ENCODE measurements around the gene FGR. TPM values are rescaled to one million over a fixed set of nuclear protein-coding genes. Genes with fewer than 3 reads are reported as not detected.
A peak's percentile ranks its signal among the peaks of the same experiment; 100 is the strongest.

The FGR gene
- total and polyA plus RNA-seq, 4 donors: 4.0 to 8.5 (median 5.4) TPM

DNA sequence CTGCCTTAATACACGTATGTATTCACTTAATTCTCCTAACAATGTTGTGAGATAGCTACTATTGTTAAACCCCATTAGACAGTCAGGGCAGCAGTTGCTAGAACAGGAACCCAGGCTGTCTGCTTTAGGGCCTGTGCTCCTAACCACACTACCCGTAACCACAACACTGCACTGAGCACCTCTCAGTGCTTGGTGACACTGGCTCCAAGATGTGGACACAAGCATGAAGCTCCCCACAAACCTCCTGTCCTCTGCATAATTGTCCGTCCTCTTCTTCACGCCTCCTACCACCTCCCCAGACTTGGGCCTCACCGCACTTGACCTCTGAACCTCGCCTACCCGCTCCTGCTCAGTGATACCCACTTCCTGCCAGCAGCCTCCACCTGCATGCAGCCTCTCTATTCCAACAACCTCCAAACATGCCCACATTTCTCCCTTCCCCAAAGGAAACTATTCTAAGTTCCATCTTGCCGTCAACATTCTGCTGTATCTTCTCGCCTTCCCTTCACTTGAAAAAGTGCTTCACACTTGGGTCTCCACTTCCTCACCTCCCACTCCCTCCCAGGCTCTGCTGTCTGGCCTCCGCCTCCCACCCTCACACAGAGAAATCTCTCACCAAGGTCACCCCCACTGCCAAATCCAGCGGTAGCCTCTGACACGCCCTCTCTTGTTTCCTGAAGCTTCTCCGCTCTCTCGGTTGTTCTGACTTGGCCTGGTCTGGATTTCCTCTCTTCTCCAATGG, 16.5 kb downstream of the FGR start:
- peaks cover 3% of the 10 kb centered on the region for H3K27me3 ChIP-seq (ENCODE audit: control insufficient read depth, insufficient read depth, low read length)
- WGBS (ENCODE audit: insufficient coverage): 78% methylated on average over 13 of the region's 14 CpGs
- H3K36me3 ChIP-seq (ENCODE audit: control insufficient read depth, insufficient read depth, low read length): peaks cover 3% of the 10 kb centered on the region
- H3K27ac ChIP-seq (ENCODE audit: low read depth, low read length): no peak overlapping the region
- no peak for DNase-seq (ENCODE audit: low read depth in 4 of 6, low spot score in 6 of 6)
- no peaks in the 10 kb centered on the region for H3K9me3 ChIP-seq (ENCODE audit: control insufficient read depth, insufficient read depth, low read length)
- peaks cover 14% of the 10 kb centered on the region for H3K4me1 ChIP-seq (ENCODE audit: control insufficient read depth, insufficient read depth, low read length)
- H3K4me3 ChIP-seq (ENCODE audit: low read depth, low read length): no peak overlapping the region

DNA sequence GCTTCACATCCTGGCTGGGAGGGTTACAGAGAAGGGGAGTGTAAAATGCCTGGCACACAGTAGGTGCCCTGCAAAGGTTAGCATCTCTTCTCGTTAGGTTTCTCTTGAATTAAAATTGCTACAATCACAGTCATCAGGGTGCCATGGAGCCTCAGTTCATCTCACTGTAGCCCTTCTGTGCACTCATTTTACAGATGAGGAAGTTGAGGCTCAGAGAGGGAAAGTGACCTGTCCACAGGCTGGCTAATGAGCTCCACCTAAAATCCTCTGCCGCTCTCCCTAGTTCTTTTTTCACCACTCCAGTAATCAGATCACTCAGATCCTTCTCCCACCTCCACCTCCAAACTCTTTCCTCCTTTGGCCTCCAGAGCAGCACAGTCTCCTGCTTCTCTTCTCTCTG, 17.6 kb downstream of the FGR start:
- Histone ChIP-seq H3K4me1 (ENCODE audit: control insufficient read depth, insufficient read depth, low read length) (peaks cover 14% of the 10 kb centered on the region), H3K36me3 (ENCODE audit: control insufficient read depth, insufficient read depth, low read length) (peaks cover 3% of the 10 kb centered on the region), H3K9me3 (ENCODE audit: control insufficient read depth, insufficient read depth, low read length) (no peaks in the 10 kb centered on the region), H3K27me3 (ENCODE audit: control insufficient read depth, insufficient read depth, low read length) (peaks cover 3% of the 10 kb centered on the region), H3K27ac (ENCODE audit: low read depth, low read length) (no peak overlapping the region), H3K4me3 (ENCODE audit: low read depth, low read length) (no peak overlapping the region)
- WGBS (ENCODE audit: insufficient coverage): 94% methylated on average over 1 of the region's 2 CpGs
- no peak for DNase-seq (ENCODE audit: low read depth in 4 of 6, low spot score in 6 of 6)

DNA sequence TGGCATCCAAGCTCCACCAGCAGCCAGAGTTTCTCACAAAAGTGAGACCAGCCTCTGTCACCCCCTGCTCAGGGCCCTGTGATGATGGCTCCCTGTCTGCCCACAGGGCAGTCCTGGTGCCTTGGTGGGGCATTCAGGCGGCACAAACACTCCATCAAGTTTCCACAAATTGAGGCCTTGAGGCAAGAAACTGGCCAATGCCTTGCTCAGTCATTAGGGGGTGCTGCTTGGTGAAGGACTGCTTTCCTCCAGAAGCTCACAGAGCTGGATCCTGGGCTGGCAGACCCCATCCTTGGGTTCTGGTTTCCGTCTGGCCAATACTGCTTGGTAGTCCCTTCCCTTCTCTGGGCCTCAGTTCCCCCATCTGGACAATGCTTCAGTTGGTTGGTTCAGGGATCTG, 18.5 kb downstream of the FGR start:
- WGBS (ENCODE audit: insufficient coverage): 82% methylated on average over 1 of the region's 2 CpGs

GRCh38 chr1:27615346-27616192, 19.4 kb downstream of the FGR start:
- no peak for DNase-seq (ENCODE audit: low read depth in 4 of 6, low spot score in 6 of 6)
- 27% methylated on average over 32 of the region's 41 CpGs for WGBS (ENCODE audit: insufficient coverage)
- Histone ChIP-seq H3K36me3 (ENCODE audit: control insufficient read depth, insufficient read depth, low read length) (peaks cover 3% of the 10 kb centered on the region), H3K4me1 (ENCODE audit: control insufficient read depth, insufficient read depth, low read length) (peaks cover 14% of the 10 kb centered on the region), H3K27ac (ENCODE audit: low read depth, low read length) (no peak overlapping the region), H3K9me3 (ENCODE audit: control insufficient read depth, insufficient read depth, low read length) (no peaks in the 10 kb centered on the region), H3K27me3 (ENCODE audit: control insufficient read depth, insufficient read depth, low read length) (peaks cover 3% of the 10 kb centered on the region), H3K4me3 (ENCODE audit: low read depth, low read length) (no peak overlapping the region)

More for the DNA sequence above, 18.5 kb downstream of the FGR start:
- peaks cover 3% of the 10 kb centered on the region for H3K27me3 ChIP-seq (ENCODE audit: control insufficient read depth, insufficient read depth, low read length)
- H3K4me1 ChIP-seq (ENCODE audit: control insufficient read depth, insufficient read depth, low read length): peaks cover 14% of the 10 kb centered on the region
- H3K27ac ChIP-seq (ENCODE audit: low read depth, low read length): no peak overlapping the region
- DNase-seq (ENCODE audit: low read depth in 4 of 6, low spot score in 6 of 6): no peak
- H3K36me3 ChIP-seq (ENCODE audit: control insufficient read depth, insufficient read depth, low read length): peaks cover 3% of the 10 kb centered on the region
- no peak overlapping the region for H3K4me3 ChIP-seq (ENCODE audit: low read depth, low read length)
- H3K9me3 ChIP-seq (ENCODE audit: control insufficient read depth, insufficient read depth, low read length): no peaks in the 10 kb centered on the region

DNA sequence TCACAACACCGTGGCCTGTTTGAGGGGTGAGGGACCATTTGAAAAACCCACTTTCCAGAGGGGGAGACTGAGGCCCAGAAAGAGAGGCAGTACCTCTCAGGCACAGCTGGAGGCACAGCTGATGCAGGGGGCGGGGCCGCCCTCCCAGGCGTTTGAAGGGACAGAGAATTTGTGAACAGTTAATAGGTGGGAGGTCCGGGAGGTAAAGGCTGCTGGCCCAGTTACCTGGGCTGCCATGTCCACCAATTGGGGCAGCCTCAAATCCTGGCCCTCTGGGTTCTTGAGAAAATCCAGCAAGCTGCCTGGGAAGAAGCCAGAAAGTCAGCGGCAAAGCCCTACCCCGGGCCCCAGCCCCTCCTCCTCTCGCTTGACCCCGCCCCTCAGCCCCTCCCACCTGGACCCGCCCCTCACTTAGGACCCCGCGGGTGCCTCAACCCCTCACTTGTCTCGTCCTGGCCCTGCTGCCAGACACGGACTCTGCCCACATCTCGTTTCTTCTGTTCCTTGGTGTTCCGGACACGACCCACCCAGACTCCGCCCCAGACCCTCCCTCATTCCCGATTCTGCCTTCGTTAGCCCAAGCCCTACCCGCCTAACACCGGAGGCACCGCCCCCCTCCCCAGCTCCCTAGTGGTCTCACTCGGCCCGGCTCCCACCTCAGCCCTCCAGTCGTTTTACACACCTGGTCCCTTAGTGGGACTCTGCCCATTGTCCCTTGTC, 20.2 kb downstream of the FGR start:
- Histone ChIP-seq H3K4me3 (ENCODE audit: low read depth, low read length) (no peak overlapping the region), H3K4me1 (ENCODE audit: control insufficient read depth, insufficient read depth, low read length) (peaks cover 14% of the 10 kb centered on the region), H3K27me3 (ENCODE audit: control insufficient read depth, insufficient read depth, low read length) (peaks cover 3% of the 10 kb centered on the region), H3K36me3 (ENCODE audit: control insufficient read depth, insufficient read depth, low read length) (peaks cover 3% of the 10 kb centered on the region), H3K27ac (ENCODE audit: low read depth, low read length) (no peak overlapping the region), H3K9me3 (ENCODE audit: control insufficient read depth, insufficient read depth, low read length) (no peaks in the 10 kb centered on the region)
- peak in 1 of 6 donors; percentile 45 for DNase-seq (ENCODE audit: low read depth in 4 of 6, low spot score in 6 of 6)
- WGBS (ENCODE audit: insufficient coverage): 8% methylated on average over 24 of the region's 26 CpGs

GRCh38 chr1:27614043-27614624, 20.9 kb downstream of the FGR start:
- 83% methylated on average over 12 of the region's 16 CpGs for WGBS (ENCODE audit: insufficient coverage)
- Histone ChIP-seq H3K27ac (ENCODE audit: low read depth, low read length) (no peak overlapping the region), H3K4me3 (ENCODE audit: low read depth, low read length) (no peak overlapping the region), H3K9me3 (ENCODE audit: control insufficient read depth, insufficient read depth, low read length) (no peaks in the 10 kb centered on the region), H3K4me1 (ENCODE audit: control insufficient read depth, insufficient read depth, low read length) (peaks cover 14% of the 10 kb centered on the region), H3K27me3 (ENCODE audit: control insufficient read depth, insufficient read depth, low read length) (peaks cover 3% of the 10 kb centered on the region), H3K36me3 (ENCODE audit: control insufficient read depth, insufficient read depth, low read length) (peaks cover 3% of the 10 kb centered on the region)
- DNase-seq (ENCODE audit: low read depth in 4 of 6, low spot score in 6 of 6): no peak

DNA sequence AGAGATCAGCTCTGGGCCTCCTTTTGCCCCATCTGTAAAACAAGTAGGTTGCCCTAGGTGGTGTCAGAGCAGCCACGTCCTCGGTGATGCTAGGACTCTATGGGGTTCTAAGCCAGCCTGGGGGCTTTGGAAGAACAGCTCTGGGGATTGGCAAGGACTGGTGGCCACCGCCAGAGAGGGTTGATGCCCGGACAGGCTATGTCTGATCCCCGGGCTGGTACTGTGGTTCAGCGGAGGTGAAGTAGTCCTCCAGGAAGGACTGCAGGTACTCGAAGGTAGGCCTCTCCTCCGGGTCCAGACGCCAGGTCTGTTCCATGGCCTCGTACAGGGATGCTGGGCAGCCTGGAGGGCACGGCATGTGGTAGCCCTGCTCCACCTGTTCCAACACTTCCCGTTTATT, 22.3 kb downstream of the FGR start:
- no peak overlapping the region for H3K27ac ChIP-seq (ENCODE audit: low read depth, low read length)

DNA sequence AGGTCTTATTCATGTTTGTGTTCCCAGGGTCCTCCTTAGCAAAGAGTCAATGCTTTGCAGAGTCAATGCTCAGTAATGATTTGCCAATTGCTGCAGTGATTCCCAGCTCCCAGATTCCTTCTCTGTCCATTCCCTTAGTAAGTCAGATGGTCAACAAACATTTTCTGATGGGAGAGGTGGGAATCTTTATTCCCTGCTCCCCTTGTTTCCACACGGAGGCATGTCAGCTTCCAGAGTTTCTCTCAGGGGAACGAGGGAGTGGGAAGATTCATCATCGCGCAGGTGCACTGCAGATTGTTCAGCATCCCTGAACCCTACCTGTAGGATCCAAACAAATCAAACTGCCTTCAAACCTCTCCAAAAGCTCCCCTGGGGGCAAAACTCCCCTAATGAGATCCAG, 23.5 kb downstream of the FGR start:
- H3K9me3 ChIP-seq (ENCODE audit: control insufficient read depth, insufficient read depth, low read length): no peaks in the 10 kb centered on the region
- H3K4me3 ChIP-seq (ENCODE audit: low read depth, low read length): no peak overlapping the region
- peaks cover 3% of the 10 kb centered on the region for H3K27me3 ChIP-seq (ENCODE audit: control insufficient read depth, insufficient read depth, low read length)
- H3K27ac ChIP-seq (ENCODE audit: low read depth, low read length): no peak overlapping the region
- 66% methylated on average over 4 of the region's 4 CpGs for WGBS (ENCODE audit: insufficient coverage)
- H3K36me3 ChIP-seq (ENCODE audit: control insufficient read depth, insufficient read depth, low read length): peaks cover 3% of the 10 kb centered on the region
- peaks cover 28% of the 10 kb centered on the region for H3K4me1 ChIP-seq (ENCODE audit: control insufficient read depth, insufficient read depth, low read length)
- DNase-seq (ENCODE audit: low read depth in 4 of 6, low spot score in 6 of 6): no peak

More for the DNA sequence above, 22.3 kb downstream of the FGR start:
- H3K4me1 ChIP-seq (ENCODE audit: control insufficient read depth, insufficient read depth, low read length): peaks cover 16% of the 10 kb centered on the region
- 92% methylated on average over 12 of the region's 12 CpGs for whole genome bisulfite sequencing (ENCODE audit: insufficient coverage)
- no peak for DNase-seq (ENCODE audit: low read depth in 4 of 6, low spot score in 6 of 6)
- H3K9me3 ChIP-seq (ENCODE audit: control insufficient read depth, insufficient read depth, low read length): no peaks in the 10 kb centered on the region
- no peak overlapping the region for H3K4me3 ChIP-seq (ENCODE audit: low read depth, low read length)
- peaks cover 3% of the 10 kb centered on the region for H3K36me3 ChIP-seq (ENCODE audit: control insufficient read depth, insufficient read depth, low read length)
- H3K27me3 ChIP-seq (ENCODE audit: control insufficient read depth, insufficient read depth, low read length): peaks cover 3% of the 10 kb centered on the region

DNA sequence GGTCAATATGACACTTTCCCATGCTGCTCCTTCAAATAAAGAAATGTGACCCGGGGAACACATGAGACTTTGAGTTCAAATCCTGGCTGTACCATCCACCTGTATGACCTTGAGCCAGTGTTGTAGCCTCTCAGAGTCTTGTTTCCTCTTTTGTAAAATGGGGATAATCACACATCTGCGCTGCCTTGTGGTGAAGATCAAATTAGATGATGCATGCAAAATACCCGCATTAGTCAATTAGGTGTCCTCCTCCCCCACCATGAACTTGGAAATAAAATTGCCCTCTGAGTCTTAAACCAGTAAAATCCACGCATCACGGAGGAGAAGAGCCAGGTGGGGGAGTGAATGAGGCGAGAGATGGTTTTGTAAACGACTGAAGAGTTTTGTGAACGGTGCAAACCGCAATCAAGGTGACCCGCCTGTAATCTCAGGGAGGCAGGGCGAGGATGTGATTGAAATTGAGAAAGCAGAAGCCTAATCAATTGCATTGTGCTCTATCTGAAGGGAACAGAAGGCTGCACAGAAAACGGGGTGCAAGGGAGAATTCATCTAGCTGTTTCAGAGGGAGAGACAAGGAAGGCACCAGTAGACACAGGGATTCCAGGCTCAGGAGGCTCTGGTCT, 25.3 kb downstream of the FGR start:
- 60% methylated on average over 9 of the region's 12 CpGs for WGBS (ENCODE audit: insufficient coverage)

More for the DNA sequence above, 25.3 kb downstream of the FGR start:
- DNase-seq (ENCODE audit: low read depth in 4 of 6, low spot score in 6 of 6): no peak
- peaks cover 33% of the 10 kb centered on the region for H3K4me1 ChIP-seq (ENCODE audit: control insufficient read depth, insufficient read depth, low read length)
- no peak overlapping the region for H3K4me3 ChIP-seq (ENCODE audit: low read depth, low read length)
- no peaks in the 10 kb centered on the region for H3K36me3 ChIP-seq (ENCODE audit: control insufficient read depth, insufficient read depth, low read length)
- no peaks in the 10 kb centered on the region for H3K9me3 ChIP-seq (ENCODE audit: control insufficient read depth, insufficient read depth, low read length)
- H3K27ac ChIP-seq (ENCODE audit: low read depth, low read length): no peak overlapping the region
- H3K27me3 ChIP-seq (ENCODE audit: control insufficient read depth, insufficient read depth, low read length): peaks cover 3% of the 10 kb centered on the region
